GM23248 (cell line): ENCODE measurements around the gene PAX7. TPM values are rescaled to one million over a fixed set of nuclear protein-coding genes. Genes with fewer than 3 reads are reported as not detected.

Experiments
- DNase-seq: peaks from one replicate; pipeline ENCODE4 v3.0.0-alpha.2; 2015
- H2AFZ ChIP-seq: fragments of 200-600 bp; sonication (generic); 2 replicates; pipeline ENCODE4 v1.6.1; 2016; ENCODE audit warnings: antibody characterized with exemption
- H3F3A ChIP-seq: fragments of 200-600 bp; sonication (generic); 2 replicates; pipeline ENCODE4 v1.6.1; 2016; ENCODE audit warnings: mild to moderate bottlenecking, antibody characterized with exemption, mixed run types; ENCODE audit not compliant: insufficient read depth
- H3K27ac ChIP-seq: fragments of 200-600 bp; sonication (generic); 2 replicates; pipeline ENCODE4 v1.5.1; 2016; ENCODE audit warnings: mild to moderate bottlenecking
- H3K27me3 ChIP-seq: fragments of 200-600 bp; sonication (generic); replicated peaks from 2 replicates; pipeline ENCODE4 v1.6.1; 2016; ENCODE audit warnings: mild to moderate bottlenecking; ENCODE audit not compliant: insufficient read depth
- H3K36me3 ChIP-seq: fragments of 200-600 bp; sonication (generic); 2 replicates; pipeline ENCODE4 v1.6.1; 2016; ENCODE audit warnings: low read depth, mild to moderate bottlenecking
- H3K4me1 ChIP-seq: fragments of 200-600 bp; sonication (generic); 2 replicates; pipeline ENCODE4 v1.6.1; 2016; ENCODE audit warnings: mild to moderate bottlenecking; ENCODE audit not compliant: insufficient read depth
- H3K4me2 ChIP-seq: fragments of 200-600 bp; sonication (generic); one replicate; pipeline ENCODE4 v1.6.1; 2016; ENCODE audit warnings: mild to moderate bottlenecking; ENCODE audit not compliant: unreplicated experiment
- H3K4me3 ChIP-seq: fragments of 200-600 bp; sonication (generic); 2 replicates; pipeline ENCODE4 v1.5.1; 2016; ENCODE audit warnings: mild to moderate bottlenecking
- H3K79me2 ChIP-seq: fragments of 200-600 bp; sonication (generic); 2 replicates; pipeline ENCODE4 v1.6.1; 2016; ENCODE audit warnings: mild to moderate bottlenecking; ENCODE audit not compliant: insufficient read depth
- H3K9ac ChIP-seq: fragments of 200-600 bp; sonication (generic); 2 replicates; pipeline ENCODE4 v1.6.1; 2016; ENCODE audit warnings: mild to moderate bottlenecking
- H3K9me2 ChIP-seq: fragments of 200-600 bp; sonication (generic); 2 replicates; pipeline ENCODE4 v1.6.1; 2016; ENCODE audit warnings: mixed run types, mild to moderate bottlenecking, moderate library complexity; ENCODE audit not compliant: insufficient read depth
- H3K9me3 ChIP-seq: fragments of 200-600 bp; sonication (generic); one replicate; pipeline ENCODE4 v1.6.1; 2017; ENCODE audit warnings: low read depth
- H4K20me1 ChIP-seq: fragments of 200-600 bp; sonication (generic); 2 replicates; pipeline ENCODE4 v1.6.0; 2016; ENCODE audit not compliant: insufficient read depth
- EZH2 ChIP-seq: fragments of 200-600 bp; sonication (generic); IDR thresholded peaks from 2 replicates; pipeline ENCODE4 v1.6.1; 2018; ENCODE audit warnings: antibody characterized with exemption, mild to moderate bottlenecking; ENCODE audit not compliant: insufficient read depth, poor library complexity, severe bottlenecking
- EZH2phosphoT487 ChIP-seq: fragments of 200-600 bp; sonication (generic); IDR thresholded peaks from 2 replicates; pipeline ENCODE4 v1.6.1; 2018; ENCODE audit warnings: antibody characterized with exemption, moderate library complexity, mild to moderate bottlenecking, low read depth; ENCODE audit not compliant: insufficient read depth
- WGBS, 2 experiments: methylation state at CpG; one replicate each; pipeline ENCODE4 v1.1.6; 2015 to 2017; ENCODE audit warnings: low lambda C conversion rate in 2 of 2, low coverage in 1 of 2; ENCODE audit errors: missing lambda C conversion rate in 2 of 2; 5-methylcytosine and 5-hydroxymethylcytosine counted together
- in situ Hi-C: fragments of 300-500 bp; cut with MboI; formaldehyde crosslinking; loops from 2 replicates; pipeline ENCODE4 v1.15.0; 2020
- polyA plus RNA-seq: library from polyadenylated mRNA; unstranded; fragments of >200 nt; fragmentation: Nextera tagmentation; extraction: Ambion mirVana; gene quantifications from 2 replicates; pipeline ENCODE4 v1.2.1, GENCODE V29; 2016
- total RNA-seq: library from RNA; depleted of rRNA; stranded (reverse); fragments of >200 nt; shearing (Covaris generic); gene quantifications from 2 replicates; pipeline ENCODE4 v1.2.3, GENCODE V29; 2014

Gene PAX7
- total and polyA plus RNA-seq, 2 experiments from 2014 or later = not detected

DNA sequence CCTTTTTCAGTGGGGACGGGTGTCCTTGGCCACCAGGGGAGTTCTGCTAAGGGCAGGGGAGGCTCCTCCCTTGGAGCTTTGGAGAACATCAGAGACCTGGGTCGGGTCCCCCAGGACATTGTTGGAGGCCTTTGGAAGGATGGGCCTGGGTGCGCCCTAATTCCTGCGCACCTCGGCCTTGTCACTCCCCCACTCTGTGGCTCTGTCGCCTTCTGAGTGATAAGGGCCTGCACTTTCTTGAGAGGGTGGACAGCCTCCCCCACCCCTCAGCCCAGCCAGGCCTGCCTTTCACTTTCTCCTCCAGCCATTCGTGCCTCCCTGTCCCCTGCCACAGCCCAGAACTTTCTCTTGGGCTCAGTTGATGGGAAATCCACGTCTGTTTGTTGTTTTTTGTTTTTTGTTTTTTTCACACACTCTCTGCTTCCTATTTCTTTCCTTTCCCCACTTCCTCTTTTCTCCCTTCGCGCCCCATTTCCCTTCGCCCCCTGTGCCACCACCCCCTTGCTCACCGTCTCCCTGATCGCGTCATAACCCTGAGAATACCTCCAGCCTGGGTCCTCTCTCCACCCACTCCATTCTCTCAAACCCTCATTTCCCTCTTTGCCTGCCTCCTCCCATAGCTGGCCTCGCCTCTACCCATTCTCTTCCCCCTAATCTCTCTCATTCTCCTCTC, 85.6 kb downstream of the PAX7 start:
- H3K4me3 ChIP-seq = no peak overlapping the region
- no peak for DNase-seq
- TF ChIP-seq EZH2 (no peak), EZH2phosphoT487 (no peak)
- no peaks in the 10 kb centered on the region for H3K9me3 ChIP-seq
- peaks cover 42% of the 10 kb centered on the region for H3K27me3 ChIP-seq
- in situ Hi-C loops = no loop called here
- H2AFZ ChIP-seq = no peak overlapping the region
- no peak overlapping the region for H3K27ac ChIP-seq
- H3F3A ChIP-seq = no peaks in the 10 kb centered on the region
- no peaks in the 10 kb centered on the region for H4K20me1 ChIP-seq
- H3K4me1 ChIP-seq = no peaks in the 10 kb centered on the region
- no peaks in the 10 kb centered on the region for H3K9me2 ChIP-seq
- H3K36me3 ChIP-seq = no peaks in the 10 kb centered on the region
- H3K9ac ChIP-seq = no peak overlapping the region
- no peaks in the 10 kb centered on the region for H3K79me2 ChIP-seq
- WGBS, 2 experiments = 33 to 38% methylated on average over 7 to 15 of the region's 15 CpGs
- H3K4me2 ChIP-seq = no peak overlapping the region

- Histone ChIP-seq H3K79me2 (no peaks in the 10 kb centered on the region), H2AFZ (no peak overlapping the region)
- 6 to 10% methylated on average over 39 to 56 of the region's 72 CpGs for WGBS, 2 experiments
These were observed 86.4 kb downstream of the PAX7 start for GRCh38 chr1:18716785-18717678.

GRCh38 chr1:18719786-18720451, 89.3 kb downstream of the PAX7 start:
- no peak for TF ChIP-seq EZH2phosphoT487
- no peak for TF ChIP-seq EZH2
- Histone ChIP-seq H3F3A (no peaks in the 10 kb centered on the region), H3K9me3 (no peaks in the 10 kb centered on the region), H2AFZ (no peak overlapping the region), H3K4me3 (no peak overlapping the region), H3K4me1 (no peaks in the 10 kb centered on the region), H3K9me2 (no peaks in the 10 kb centered on the region), H3K36me3 (no peaks in the 10 kb centered on the region), H3K79me2 (no peaks in the 10 kb centered on the region), H3K27ac (no peak overlapping the region), H3K9ac (no peak overlapping the region), H4K20me1 (no peaks in the 10 kb centered on the region), H3K27me3 (peaks cover 45% of the 10 kb centered on the region), H3K4me2 (no peak overlapping the region)
- WGBS, 2 experiments = 40 to 45% methylated on average over 9 of the region's 9 CpGs
- in situ Hi-C loops = no loop called here
- DNase-seq = no peak

More at GRCh38 chr1:18716785-18717678, 86.4 kb downstream of the PAX7 start:
- Histone ChIP-seq H4K20me1 (no peaks in the 10 kb centered on the region), H3K9ac (no peak overlapping the region), H3F3A (no peaks in the 10 kb centered on the region), H3K9me3 (no peaks in the 10 kb centered on the region), H3K36me3 (no peaks in the 10 kb centered on the region), H3K4me1 (no peaks in the 10 kb centered on the region), H3K4me2 (no peak overlapping the region), H3K27me3 (peaks cover 42% of the 10 kb centered on the region), H3K9me2 (no peaks in the 10 kb centered on the region), H3K4me3 (no peak overlapping the region), H3K27ac (no peak overlapping the region)
- TF ChIP-seq EZH2phosphoT487 = no peak
- peak; percentile 74 for TF ChIP-seq EZH2
- in situ Hi-C loops = no loop called here
- no peak for DNase-seq

- Histone ChIP-seq H3K9ac (no peak overlapping the region), H3K27me3 (peaks cover 34% of the 10 kb centered on the region), H3K4me2 (no peak overlapping the region), H3K4me3 (no peak overlapping the region), H3K27ac (no peak overlapping the region), H4K20me1 (no peaks in the 10 kb centered on the region), H2AFZ (no peak overlapping the region), H3K79me2 (no peaks in the 10 kb centered on the region), H3F3A (no peaks in the 10 kb centered on the region), H3K36me3 (no peaks in the 10 kb centered on the region), H3K9me3 (no peaks in the 10 kb centered on the region), H3K9me2 (no peaks in the 10 kb centered on the region), H3K4me1 (no peaks in the 10 kb centered on the region)
- no peak for TF ChIP-seq EZH2phosphoT487
- no peak for TF ChIP-seq EZH2
- no peak for DNase-seq
- in situ Hi-C loops = no loop called here
- 28 to 32% methylated on average over 8 of the region's 8 CpGs for WGBS, 2 experiments
These were observed 90.4 kb downstream of the PAX7 start for GRCh38 chr1:18721041-18721440.
